Measurements from ENCODE around the gene EOMES. TPM values are rescaled to one million over a fixed set of nuclear protein-coding genes. Genes with fewer than 3 reads are reported as not detected.
A peak's percentile ranks its signal among the peaks of the same experiment; 100 is the strongest.

The EOMES gene
- total RNA-seq, 4 donors from 2014 or later: 0.15 to 0.67 TPM; not detected in 2

- Histone ChIP-seq H3K27ac (no peak overlapping the region), H3K4me1 (no peaks in the 10 kb centered on the region), H3K9me3 (peaks cover 0 to 13% (median 0%) of the 10 kb centered on the region in 3 donors), H3K27me3 (no peaks in the 10 kb centered on the region), H3K4me3 (no peak overlapping the region), H3K36me3 (no peaks in the 10 kb centered on the region)
- no peak for TF ChIP-seq CTCF (IDR thresholded peaks at IDR 0.05)
- no peak for TF ChIP-seq POLR2AphosphoS5 (IDR thresholded peaks at IDR 0.05)
- no peak for TF ChIP-seq EP300 (IDR thresholded peaks at IDR 0.05)
- no peak for TF ChIP-seq POLR2A (IDR thresholded peaks at IDR 0.05)
- 83% methylated on average over 3 of the region's 5 CpGs; no CpG with 5 or more reads in 1 of the 2 donors for WGBS, 2 donors (ENCODE audit: low coverage in 1 of 2)
- ATAC-seq: no peak
These were observed 34.1 kb downstream of the EOMES start for GRCh38 chr3:27688053-27688452.

- peaks cover 0 to 13% (median 0%) of the 10 kb centered on the region in 3 donors for H3K9me3 ChIP-seq
- no peaks in the 10 kb centered on the region for H3K27me3 ChIP-seq
- H3K4me1 ChIP-seq: no peaks in the 10 kb centered on the region
- H3K4me3 ChIP-seq: no peak overlapping the region
- no peak overlapping the region for H3K27ac ChIP-seq
- TF ChIP-seq CTCF (IDR thresholded peaks at IDR 0.05) (no peak), EP300 (IDR thresholded peaks at IDR 0.05) (no peak), POLR2AphosphoS5 (IDR thresholded peaks at IDR 0.05) (no peak), POLR2A (IDR thresholded peaks at IDR 0.05) (no peak)
- no peaks in the 10 kb centered on the region for H3K36me3 ChIP-seq
- ATAC-seq: no peak
- 22 to 25% methylated on average over 1 of the region's 1 CpG for WGBS, 2 donors (ENCODE audit: low coverage in 1 of 2)
These were observed 35.5 kb downstream of the EOMES start for GRCh38 chr3:27686642-27687041.

GRCh38 chr3:27685474-27685873 lies 36.6 kb downstream of the EOMES start:
- Histone ChIP-seq H3K27ac (no peak overlapping the region), H3K4me3 (no peak overlapping the region), H3K27me3 (no peaks in the 10 kb centered on the region), H3K4me1 (peaks cover 0 to 11% (median 0%) of the 10 kb centered on the region in 3 donors), H3K36me3 (no peaks in the 10 kb centered on the region), H3K9me3 (peaks cover 0 to 13% (median 0%) of the 10 kb centered on the region in 3 donors)
- no peak for ATAC-seq
- WGBS, 2 donors (ENCODE audit: low coverage in 1 of 2): no CpG with 5 or more reads among the region's 1 CpG
- TF ChIP-seq CTCF (IDR thresholded peaks at IDR 0.05): no peak
- TF ChIP-seq EP300 (IDR thresholded peaks at IDR 0.05): no peak
- no peak for TF ChIP-seq POLR2AphosphoS5 (IDR thresholded peaks at IDR 0.05)
- TF ChIP-seq POLR2A (IDR thresholded peaks at IDR 0.05): no peak

GRCh38 chr3:27684302-27684701 lies 37.8 kb downstream of the EOMES start:
- H3K4me1 ChIP-seq: peaks cover 0 to 15% (median 0%) of the 10 kb centered on the region in 3 donors
- no peaks in the 10 kb centered on the region for H3K36me3 ChIP-seq
- H3K4me3 ChIP-seq: no peak overlapping the region
- 89 to 90% methylated on average over 1 of the region's 2 CpGs for WGBS, 2 donors (ENCODE audit: low coverage in 1 of 2)
- H3K9me3 ChIP-seq: peaks cover 0 to 5% (median 0%) of the 10 kb centered on the region in 3 donors
- no peak overlapping the region for H3K27ac ChIP-seq
- TF ChIP-seq POLR2AphosphoS5 (IDR thresholded peaks at IDR 0.05) (no peak), POLR2A (IDR thresholded peaks at IDR 0.05) (no peak), EP300 (IDR thresholded peaks at IDR 0.05) (no peak), CTCF (IDR thresholded peaks at IDR 0.05) (no peak)
- H3K27me3 ChIP-seq: no peaks in the 10 kb centered on the region
- ATAC-seq: no peak

GRCh38 chr3:27681249-27681748 lies 40.8 kb downstream of the EOMES start:
- H3K36me3 ChIP-seq: no peaks in the 10 kb centered on the region
- no peaks in the 10 kb centered on the region for H3K9me3 ChIP-seq
- peaks cover 0 to 21% (median 0%) of the 10 kb centered on the region in 3 donors for H3K4me1 ChIP-seq
- H3K4me3 ChIP-seq: no peak overlapping the region
- ATAC-seq: peak; percentile 20
- H3K27ac ChIP-seq: no peak overlapping the region
- TF ChIP-seq POLR2AphosphoS5 (IDR thresholded peaks at IDR 0.05) (peak; percentile 4), POLR2A (IDR thresholded peaks at IDR 0.05) (no peak), CTCF (IDR thresholded peaks at IDR 0.05) (peak; percentile 52 to 76 (median 64))
- no peaks in the 10 kb centered on the region for H3K27me3 ChIP-seq
- 0 to 15% methylated on average over 4 to 6 of the region's 6 CpGs for WGBS, 2 donors (ENCODE audit: low coverage in 1 of 2)

Data from gastroesophageal sphincter (tissue), 4 donors.